ENCODE data around the gene FCAMR.

FCAMR gene

GRCh38 chr1:207009945-207010344 is 39.7 kb upstream of the FCAMR start:
- H3K9me3 ChIP-seq (ENCODE audit: control insufficient read depth in 5 of 5, low read length in 5 of 5), result no peaks in the 10 kb centered on the region
- H3K9ac ChIP-seq (ENCODE audit: low read length in 5 of 5), result no peak overlapping the region
- peaks cover 0 to 7% (median 0%) of the 10 kb centered on the region in 5 donors for H3K4me1 ChIP-seq (ENCODE audit: control insufficient read depth in 5 of 5, insufficient read depth in 5 of 5, low read length in 5 of 5)
- H3K36me3 ChIP-seq (ENCODE audit: control insufficient read depth in 5 of 5, insufficient read depth in 5 of 5, low read length in 5 of 5), result no peaks in the 10 kb centered on the region
- no peak overlapping the region for H3K27ac ChIP-seq (ENCODE audit: low read depth, low read length)
- no peak overlapping the region for H3K4me3 ChIP-seq (ENCODE audit: low read depth in 1 of 5, low read length in 5 of 5)
- H3K27me3 ChIP-seq (ENCODE audit: control insufficient read depth in 5 of 5, insufficient read depth in 4 of 5, low read length in 5 of 5), result peaks cover 0 to 5% (median 2%) of the 10 kb centered on the region in 5 donors

- no peak overlapping the region for H3K9ac ChIP-seq (ENCODE audit: low read length in 5 of 5)
- H3K36me3 ChIP-seq (ENCODE audit: control insufficient read depth in 5 of 5, insufficient read depth in 5 of 5, low read length in 5 of 5), result no peaks in the 10 kb centered on the region
- H3K4me1 ChIP-seq (ENCODE audit: control insufficient read depth in 5 of 5, insufficient read depth in 5 of 5, low read length in 5 of 5), result peaks cover 0 to 9% (median 0%) of the 10 kb centered on the region in 5 donors
- no peak overlapping the region for H3K27ac ChIP-seq (ENCODE audit: low read depth, low read length)
- no peak overlapping the region for H3K4me3 ChIP-seq (ENCODE audit: low read depth in 1 of 5, low read length in 5 of 5)
- H3K27me3 ChIP-seq (ENCODE audit: control insufficient read depth in 5 of 5, insufficient read depth in 4 of 5, low read length in 5 of 5), result peaks cover 0 to 5% (median 2%) of the 10 kb centered on the region in 5 donors
- H3K9me3 ChIP-seq (ENCODE audit: control insufficient read depth in 5 of 5, low read length in 5 of 5), result no peaks in the 10 kb centered on the region
Measured at GRCh38 chr1:207009182-207009850, 39.1 kb upstream of the FCAMR start.

- H3K27ac ChIP-seq (ENCODE audit: low read depth, low read length), result no peak overlapping the region
- H3K27me3 ChIP-seq (ENCODE audit: control insufficient read depth in 5 of 5, insufficient read depth in 4 of 5, low read length in 5 of 5), result peaks cover 0 to 3% (median 0%) of the 10 kb centered on the region in 5 donors
- H3K4me3 ChIP-seq (ENCODE audit: low read depth in 1 of 5, low read length in 5 of 5), result no peak overlapping the region
- H3K9ac ChIP-seq (ENCODE audit: low read length in 5 of 5), result no peak overlapping the region
- peaks cover 0 to 9% (median 0%) of the 10 kb centered on the region in 5 donors for H3K4me1 ChIP-seq (ENCODE audit: control insufficient read depth in 5 of 5, insufficient read depth in 5 of 5, low read length in 5 of 5)
- H3K36me3 ChIP-seq (ENCODE audit: control insufficient read depth in 5 of 5, insufficient read depth in 5 of 5, low read length in 5 of 5), result no peaks in the 10 kb centered on the region
- no peaks in the 10 kb centered on the region for H3K9me3 ChIP-seq (ENCODE audit: control insufficient read depth in 5 of 5, low read length in 5 of 5)
Measured at GRCh38 chr1:207007352-207008033, 37.2 kb upstream of the FCAMR start.

- Histone ChIP-seq H3K27ac (ENCODE audit: low read depth, low read length) (no peak overlapping the region), H3K27me3 (ENCODE audit: control insufficient read depth in 5 of 5, insufficient read depth in 4 of 5, low read length in 5 of 5) (peaks cover 0 to 3% (median 0%) of the 10 kb centered on the region in 5 donors), H3K9me3 (ENCODE audit: control insufficient read depth in 5 of 5, low read length in 5 of 5) (no peaks in the 10 kb centered on the region), H3K4me3 (ENCODE audit: low read depth in 1 of 5, low read length in 5 of 5) (no peak overlapping the region), H3K9ac (ENCODE audit: low read length in 5 of 5) (no peak overlapping the region), H3K4me1 (ENCODE audit: control insufficient read depth in 5 of 5, insufficient read depth in 5 of 5, low read length in 5 of 5) (peaks cover 0 to 9% (median 0%) of the 10 kb centered on the region in 5 donors), H3K36me3 (ENCODE audit: control insufficient read depth in 5 of 5, insufficient read depth in 5 of 5, low read length in 5 of 5) (no peaks in the 10 kb centered on the region)
Measured at GRCh38 chr1:207006914-207007313, 36.7 kb upstream of the FCAMR start.

GRCh38 chr1:207006083-207006482 is 35.8 kb upstream of the FCAMR start:
- no peaks in the 10 kb centered on the region for H3K36me3 ChIP-seq (ENCODE audit: control insufficient read depth in 5 of 5, insufficient read depth in 5 of 5, low read length in 5 of 5)
- no peak overlapping the region for H3K9ac ChIP-seq (ENCODE audit: low read length in 5 of 5)
- no peaks in the 10 kb centered on the region for H3K9me3 ChIP-seq (ENCODE audit: control insufficient read depth in 5 of 5, low read length in 5 of 5)
- peaks cover 0 to 9% (median 0%) of the 10 kb centered on the region in 5 donors for H3K4me1 ChIP-seq (ENCODE audit: control insufficient read depth in 5 of 5, insufficient read depth in 5 of 5, low read length in 5 of 5)
- peaks cover 0 to 3% (median 0%) of the 10 kb centered on the region in 5 donors for H3K27me3 ChIP-seq (ENCODE audit: control insufficient read depth in 5 of 5, insufficient read depth in 4 of 5, low read length in 5 of 5)
- no peak overlapping the region for H3K27ac ChIP-seq (ENCODE audit: low read depth, low read length)
- no peak overlapping the region for H3K4me3 ChIP-seq (ENCODE audit: low read depth in 1 of 5, low read length in 5 of 5)

GRCh38 chr1:207004931-207005830 is 34.9 kb upstream of the FCAMR start:
- H3K4me1 ChIP-seq (ENCODE audit: control insufficient read depth in 5 of 5, insufficient read depth in 5 of 5, low read length in 5 of 5), result peaks cover 0 to 9% (median 0%) of the 10 kb centered on the region in 5 donors
- no peaks in the 10 kb centered on the region for H3K36me3 ChIP-seq (ENCODE audit: control insufficient read depth in 5 of 5, insufficient read depth in 5 of 5, low read length in 5 of 5)
- H3K9me3 ChIP-seq (ENCODE audit: control insufficient read depth in 5 of 5, low read length in 5 of 5), result no peaks in the 10 kb centered on the region
- no peak overlapping the region for H3K9ac ChIP-seq (ENCODE audit: low read length in 5 of 5)
- peaks cover 0 to 3% (median 0%) of the 10 kb centered on the region in 5 donors for H3K27me3 ChIP-seq (ENCODE audit: control insufficient read depth in 5 of 5, insufficient read depth in 4 of 5, low read length in 5 of 5)
- H3K4me3 ChIP-seq (ENCODE audit: low read depth in 1 of 5, low read length in 5 of 5), result no peak overlapping the region
- no peak overlapping the region for H3K27ac ChIP-seq (ENCODE audit: low read depth, low read length)

- no peak overlapping the region for H3K4me3 ChIP-seq (ENCODE audit: low read depth in 1 of 5, low read length in 5 of 5)
- H3K9ac ChIP-seq (ENCODE audit: low read length in 5 of 5), result no peak overlapping the region
- H3K27ac ChIP-seq (ENCODE audit: low read depth, low read length), result no peak overlapping the region
- H3K9me3 ChIP-seq (ENCODE audit: control insufficient read depth in 5 of 5, low read length in 5 of 5), result no peaks in the 10 kb centered on the region
- no peaks in the 10 kb centered on the region for H3K36me3 ChIP-seq (ENCODE audit: control insufficient read depth in 5 of 5, insufficient read depth in 5 of 5, low read length in 5 of 5)
- peaks cover 0 to 3% (median 0%) of the 10 kb centered on the region in 5 donors for H3K27me3 ChIP-seq (ENCODE audit: control insufficient read depth in 5 of 5, insufficient read depth in 4 of 5, low read length in 5 of 5)
- H3K4me1 ChIP-seq (ENCODE audit: control insufficient read depth in 5 of 5, insufficient read depth in 5 of 5, low read length in 5 of 5), result peaks cover 0 to 9% (median 0%) of the 10 kb centered on the region in 5 donors
Measured at GRCh38 chr1:207003210-207003609, 33.0 kb upstream of the FCAMR start.

- Histone ChIP-seq H3K27ac (ENCODE audit: low read depth, low read length) (no peak overlapping the region), H3K4me3 (ENCODE audit: low read depth in 1 of 5, low read length in 5 of 5) (no peak overlapping the region), H3K9me3 (ENCODE audit: control insufficient read depth in 5 of 5, low read length in 5 of 5) (no peaks in the 10 kb centered on the region), H3K4me1 (ENCODE audit: control insufficient read depth in 5 of 5, insufficient read depth in 5 of 5, low read length in 5 of 5) (peaks cover 0 to 9% (median 0%) of the 10 kb centered on the region in 5 donors), H3K36me3 (ENCODE audit: control insufficient read depth in 5 of 5, insufficient read depth in 5 of 5, low read length in 5 of 5) (no peaks in the 10 kb centered on the region), H3K9ac (ENCODE audit: low read length in 5 of 5) (no peak overlapping the region), H3K27me3 (ENCODE audit: control insufficient read depth in 5 of 5, insufficient read depth in 4 of 5, low read length in 5 of 5) (peaks cover 0 to 3% (median 0%) of the 10 kb centered on the region in 5 donors)
Measured at GRCh38 chr1:207002724-207003146, 32.5 kb upstream of the FCAMR start.

GRCh38 chr1:207001492-207002245 is 31.4 kb upstream of the FCAMR start:
- Histone ChIP-seq H3K36me3 (ENCODE audit: control insufficient read depth in 5 of 5, insufficient read depth in 5 of 5, low read length in 5 of 5) (no peaks in the 10 kb centered on the region), H3K4me3 (ENCODE audit: low read depth in 1 of 5, low read length in 5 of 5) (no peak overlapping the region), H3K27me3 (ENCODE audit: control insufficient read depth in 5 of 5, insufficient read depth in 4 of 5, low read length in 5 of 5) (no peaks in the 10 kb centered on the region), H3K9me3 (ENCODE audit: control insufficient read depth in 5 of 5, low read length in 5 of 5) (no peaks in the 10 kb centered on the region), H3K9ac (ENCODE audit: low read length in 5 of 5) (no peak overlapping the region), H3K4me1 (ENCODE audit: control insufficient read depth in 5 of 5, insufficient read depth in 5 of 5, low read length in 5 of 5) (peaks cover 0 to 9% (median 0%) of the 10 kb centered on the region in 5 donors), H3K27ac (ENCODE audit: low read depth, low read length) (no peak overlapping the region)

All from subcutaneous abdominal adipose tissue (tissue), 5 donors.